CD4-positive, alpha-beta T cell (primary cell): ENCODE results near the gene FAM135A. TPM values are rescaled to one million over a fixed set of nuclear protein-coding genes. Genes with fewer than 3 reads are reported as not detected.

Experiments used
- ATAC-seq: fragments of 200-7000 bp; cut with Tn5 transposase; one replicate; pipeline ENCODE4 v1.10.0; 2022; ENCODE audit warnings: mild to moderate bottlenecking; ENCODE audit not compliant: poor library complexity
- CTCF ChIA-PET: fragments of 350-600 bp; sonication (Branson Sonifier 250); formaldehyde crosslinking; loops from one replicate; lab custom pipeline; 2021; ENCODE audit warnings: antibody characterized with exemption, inconsistent platforms; lab: Charles Lee
- POLR2A ChIA-PET: fragments of 350-600 bp; sonication (Branson Sonifier 250); formaldehyde crosslinking; loops from one replicate; lab custom pipeline; 2021; ENCODE audit warnings: antibody characterized with exemption, inconsistent platforms; lab: Charles Lee
- DNase-seq, 14 experiments: peaks; one replicate each; pipeline ENCODE4 v3.0.0-alpha.2; 2013 to 2020; ENCODE audit warnings: mixed read lengths in 2 of 14
- H3K27ac ChIP-seq, 2 donors: one replicate each; pipeline versions ENCODE4 v1.5.1 to v1.7.0; 2013; ENCODE audit warnings: low read length in 2 of 2, low read depth in 1 of 2, mild to moderate bottlenecking in 1 of 2
- H3K27me3 ChIP-seq, 2 experiments: 1 replicate in 1 of 2; 2 replicates in 1 of 2; pipeline versions ENCODE4 v1.6.1 to v1.7.0; 2013; ENCODE audit warnings: low read length in 2 of 2, control low read depth in 1 of 2, mild to moderate bottlenecking in 1 of 2, moderate library complexity in 1 of 2; ENCODE audit not compliant: insufficient read depth in 2 of 2, control insufficient read depth in 1 of 2
- H3K36me3 ChIP-seq: one replicate; pipeline ENCODE4 v1.6.1; 2013; ENCODE audit warnings: low read length, control low read depth; ENCODE audit not compliant: insufficient read depth
- H3K4me1 ChIP-seq: one replicate; pipeline ENCODE4 v1.6.1; 2013; ENCODE audit warnings: low read length, control low read depth; ENCODE audit not compliant: insufficient read depth
- H3K4me3 ChIP-seq: one replicate; pipeline ENCODE4 v1.5.1; 2013; ENCODE audit warnings: mild to moderate bottlenecking, low read length, moderate library complexity
- H3K9me3 ChIP-seq, 2 experiments: 1 replicate in 1 of 2; 2 replicates in 1 of 2; pipeline versions ENCODE4 v1.6.1 to v1.7.0; 2013; ENCODE audit warnings: low read length in 2 of 2, mild to moderate bottlenecking in 2 of 2, control low read depth in 1 of 2, moderate library complexity in 1 of 2; ENCODE audit not compliant: control insufficient read depth in 1 of 2, insufficient read depth in 1 of 2
- H3K27ac Mint-ChIP-seq: one replicate; pipeline ENCODE4 v1.8.0; 2020; ENCODE audit warnings: mixed read lengths
- H3K27me3 Mint-ChIP-seq: one replicate; pipeline ENCODE4 v1.8.0; 2021; ENCODE audit warnings: mixed read lengths
- H3K36me3 Mint-ChIP-seq: one replicate; pipeline ENCODE4 v1.8.0; 2021; ENCODE audit warnings: low read depth, mixed read lengths
- H3K4me1 Mint-ChIP-seq: one replicate; pipeline ENCODE4 v1.8.0; 2021; ENCODE audit warnings: low read depth, mixed read lengths
- H3K4me3 Mint-ChIP-seq: one replicate; pipeline ENCODE4 v1.8.0; 2020; ENCODE audit warnings: mild to moderate bottlenecking, mixed read lengths
- H3K9me3 Mint-ChIP-seq: one replicate; pipeline ENCODE4 v1.8.0; 2020; ENCODE audit warnings: mixed read lengths
- CTCF ChIP-seq: fragments of 200-600 bp; IDR thresholded peaks from one replicate; pipeline ENCODE4 v1.8.0; 2022; ENCODE audit warnings: antibody characterized with exemption, mild to moderate bottlenecking
- intact Hi-C, 2 experiments: fragments of 100-400 bp; cut with DNase I in 1 of 2; cut with micrococcal nuclease in 1 of 2; formaldehyde crosslinking; loops; one replicate each; pipeline versions ENCODE4 v1.15.1 to v1.9.0; 2023 to 2025; cut with DNase I, micrococcal nuclease
- polyA plus RNA-seq, 2 donors: library from polyadenylated mRNA; unstranded; fragments of 120-200 nt; gene quantifications; one replicate each; pipeline ENCODE4 v1.2.1, GENCODE V29; 2013
- total RNA-seq, 174 experiments: library from RNA in 2 of 174; stranded (reverse) in 2 of 174; gene quantifications; one replicate each; pipeline ENCODE4 v1.2.3 and lab custom pipeline; 2021 to 2026

Gene FAM135A
- total RNA-seq (1 to 10 TPM; 5.6 to 6.6 TPM), total RNA-seq (lab: John Stamatoyannopoulos, UW) (2.8 to 30.4 (median 13.9) reads per million in 172 experiments)
- 7.0 TPM for polyA plus RNA-seq (2013, experiment 1 of 2)
- polyA plus RNA-seq (2013, experiment 2 of 2) = 7.4 TPM

GRCh38 chr6:70413114-70413991 is at the start of gene FAM135A:
FAM135A (plus strand) TSS chr6:70413508; CDS start chr6:70428343, 14,835 bp downstream.
- Histone ChIP-seq H3K4me3 (peak within 1 kb of the TSS; percentile 65), H3K27me3 (no peaks in the 10 kb centered on the region), H3K36me3 (no peaks in the 10 kb centered on the region), H3K4me1 (peaks cover 10% of the 10 kb centered on the region), H3K27ac (peak within 1 kb of the TSS; percentile 13 to 31), H3K9me3 (no peaks in the 10 kb centered on the region)
- H3K4me1 Mint-ChIP-seq = peaks cover 23% of the 10 kb centered on the region
- POLR2A ChIA-PET = interaction anchor here (0.5 to 1.2 kb wide), 10 partner anchors 37 to 875 kb away, joined by 3 to 5 read pairs (median 3); partner anchors contain the start of genes OGFRL1, SDHAF4 and SMAP1
- no peaks in the 10 kb centered on the region for H3K9me3 Mint-ChIP-seq
- peak; percentile 92 for ATAC-seq
- peak; percentile 88 to 98 (median 91) for DNase-seq
- H3K36me3 Mint-ChIP-seq = peaks cover 13% of the 10 kb centered on the region
- H3K27me3 Mint-ChIP-seq = no peaks in the 10 kb centered on the region
- peak within 1 kb of the TSS; percentile 91 for H3K27ac Mint-ChIP-seq
- TF ChIP-seq CTCF = no peak
- H3K4me3 Mint-ChIP-seq = peak within 1 kb of the TSS; percentile 98
- CTCF ChIA-PET = no interaction called here
- intact Hi-C loops = loop anchor here (5.0 to 10.0 kb wide), 3 partner anchors 154 to 619 kb away; partner anchors contain the start of genes LMBRD1 (in 2 of the 2), SMAP1 (in 2 of the 2) and SDHAF4 (in 1 of the 2)

- no peak for TF ChIP-seq CTCF
- ATAC-seq (no peak), DNase-seq (no peak)
- Histone ChIP-seq H3K36me3 (no peaks in the 10 kb centered on the region), H3K4me3 (no peak overlapping the region), H3K27ac (no peak overlapping the region), H3K4me1 (no peaks in the 10 kb centered on the region), H3K27me3 (peaks cover 0 to 8% of the 10 kb centered on the region in 2 experiments), H3K9me3 (no peaks in the 10 kb centered on the region)
- H3K36me3 Mint-ChIP-seq = no peaks in the 10 kb centered on the region
- H3K9me3 Mint-ChIP-seq = no peaks in the 10 kb centered on the region
- ChIA-PET CTCF (interaction anchor here (0.6 kb wide), 1 partner anchor 129 kb away, joined by 3 read pairs; no protein-coding TSS in a partner anchor), POLR2A (no interaction called here)
- H3K27me3 Mint-ChIP-seq = peaks cover 12% of the 10 kb centered on the region
- no peak overlapping the region for H3K27ac Mint-ChIP-seq
- intact Hi-C loops = no loop called here
- no peak overlapping the region for H3K4me3 Mint-ChIP-seq
- H3K4me1 Mint-ChIP-seq = no peaks in the 10 kb centered on the region
Measured at GRCh38 chr6:70363741-70364493, 49.4 kb upstream of the FAM135A start.

- no peaks in the 10 kb centered on the region for H3K36me3 Mint-ChIP-seq
- ChIA-PET POLR2A (no interaction called here), CTCF (interaction anchor here (0.7 to 1.6 kb wide), 5 partner anchors 19 to 310 kb away, joined by 3 to 6 read pairs (median 3); no protein-coding TSS in a partner anchor)
- TF ChIP-seq CTCF = peak; percentile 86
- Histone ChIP-seq H3K9me3 (no peaks in the 10 kb centered on the region), H3K27me3 (no peaks in the 10 kb centered on the region), H3K4me3 (no peak overlapping the region), H3K36me3 (no peaks in the 10 kb centered on the region), H3K27ac (no peak overlapping the region), H3K4me1 (peaks cover 3% of the 10 kb centered on the region)
- ATAC-seq (peak; percentile 90), DNase-seq (peak; percentile 40 to 82 (median 51))
- H3K27ac Mint-ChIP-seq = no peak overlapping the region
- H3K4me1 Mint-ChIP-seq = no peaks in the 10 kb centered on the region
- no peaks in the 10 kb centered on the region for H3K9me3 Mint-ChIP-seq
- no peak overlapping the region for H3K4me3 Mint-ChIP-seq
- peaks cover 24% of the 10 kb centered on the region for H3K27me3 Mint-ChIP-seq
- intact Hi-C loops = loop anchor here in 1 of 2 experiments (2.0 kb wide), 1 partner anchor 59 kb away; no protein-coding TSS in a partner anchor
Measured at GRCh38 chr6:70369332-70369950, 43.9 kb upstream of the FAM135A start.
